Inflammatory macrophage treated with lipopolysaccharide for 4 hours (primary cell): ENCODE data around the gene THOC5.
A peak's percentile ranks its signal among the peaks of the same experiment; 100 is the strongest.
"Not testable (repeated sequence)": the region's sequence is repeated elsewhere in the genome, so short reads cannot be mapped to it uniquely, and the experiment has no call there.

Experiments
- DNase-seq: peaks from one replicate; pipeline ENCODE4 v3.0.0-alpha.2; 2020

THOC5 gene

GRCh38 chr22:29553351-29554224 lies at the start of gene THOC5:
THOC5 (minus strand) TSS chr22:29553757; CDS start chr22:29549147, 4,610 bp downstream.
- DNase-seq = peak; percentile 93

- no peak for DNase-seq
Measured at GRCh38 chr22:29598684-29599020, 45.1 kb upstream of the THOC5 start.

- DNase-seq = not testable (repeated sequence)
Measured at GRCh38 chr22:29597871-29598683, 44.5 kb upstream of the THOC5 start.

- DNase-seq = no peak
Measured at GRCh38 chr22:29596408-29596807, 42.9 kb upstream of the THOC5 start.

GRCh38 chr22:29594447-29594846 lies 40.9 kb upstream of the THOC5 start:
- DNase-seq = not testable (repeated sequence)

- DNase-seq = no peak
Measured at GRCh38 chr22:29593923-29594322, 40.4 kb upstream of the THOC5 start.

- peak; percentile 69 for DNase-seq
Measured at GRCh38 chr22:29587938-29588699, 34.6 kb upstream of the THOC5 start.

GRCh38 chr22:29586193-29586705 lies 32.7 kb upstream of the THOC5 start:
- not testable (repeated sequence) for DNase-seq

- no peak for DNase-seq
Measured at GRCh38 chr22:29584975-29585374, 31.4 kb upstream of the THOC5 start.

GRCh38 chr22:29581799-29582198 lies 28.2 kb upstream of the THOC5 start:
- DNase-seq = no peak

GRCh38 chr22:29580200-29580810 lies 26.7 kb upstream of the THOC5 start:
- DNase-seq = no peak

GRCh38 chr22:29578462-29579200 lies 25.1 kb upstream of the THOC5 start:
- DNase-seq = no peak

- DNase-seq = no peak
Measured at GRCh38 chr22:29574762-29575450, 21.3 kb upstream of the THOC5 start.

- no peak for DNase-seq
Measured at GRCh38 chr22:29570912-29571549, 17.5 kb upstream of the THOC5 start.

- no peak for DNase-seq
Measured at GRCh38 chr22:29570456-29570855, 16.9 kb upstream of the THOC5 start.

- no peak for DNase-seq
Measured at GRCh38 chr22:29569011-29569678, 15.6 kb upstream of the THOC5 start.

GRCh38 chr22:29567338-29567737 lies 13.8 kb upstream of the THOC5 start:
- DNase-seq = no peak

- not testable (repeated sequence) for DNase-seq
Measured at GRCh38 chr22:29566513-29566912, 13.0 kb upstream of the THOC5 start.

GRCh38 chr22:29563652-29564460 lies 10.3 kb upstream of the THOC5 start:
- no peak for DNase-seq
